Endothelial cell of umbilical vein (primary cell): Measurements from ENCODE around the gene TREH.

Experiments
- EZH2 ChIP-seq: IDR thresholded peaks from 2 replicates; pipeline ENCODE4 v1.6.1; 2012; ENCODE audit warnings: borderline replicate concordance, low read depth, mild to moderate bottlenecking, moderate library complexity, low read length, inconsistent platforms; ENCODE audit not compliant: severe bottlenecking
- MYC ChIP-seq: IDR thresholded peaks from one replicate; pipeline ENCODE4 v1.6.1; 2011; ENCODE audit warnings: mild to moderate bottlenecking, low read depth, low read length
- POLR2AphosphoS5 ChIP-seq: IDR thresholded peaks from 2 replicates; pipeline ENCODE4 v1.6.1; 2012; ENCODE audit warnings: low read depth, mild to moderate bottlenecking, control low read depth, low read length, moderate library complexity; ENCODE audit not compliant: insufficient read depth
- TF ChIP-seq, protein P1 (sequence below), 2 donors: IDR thresholded peaks; 1 replicate in 1 of 2; 2 replicates in 1 of 2; pipeline ENCODE4 v1.5.1; 2011; ENCODE audit warnings: low read length in 2 of 2, mild to moderate bottlenecking in 2 of 2, moderate library complexity in 2 of 2, control low read depth in 1 of 2, inconsistent platforms in 1 of 2, low read depth in 1 of 2; ENCODE audit not compliant: insufficient read depth in 1 of 2; ENCODE audit errors: extremely low read depth in 1 of 2

- no peak for TF ChIP-seq POLR2AphosphoS5
- TF ChIP-seq, protein P1, sequence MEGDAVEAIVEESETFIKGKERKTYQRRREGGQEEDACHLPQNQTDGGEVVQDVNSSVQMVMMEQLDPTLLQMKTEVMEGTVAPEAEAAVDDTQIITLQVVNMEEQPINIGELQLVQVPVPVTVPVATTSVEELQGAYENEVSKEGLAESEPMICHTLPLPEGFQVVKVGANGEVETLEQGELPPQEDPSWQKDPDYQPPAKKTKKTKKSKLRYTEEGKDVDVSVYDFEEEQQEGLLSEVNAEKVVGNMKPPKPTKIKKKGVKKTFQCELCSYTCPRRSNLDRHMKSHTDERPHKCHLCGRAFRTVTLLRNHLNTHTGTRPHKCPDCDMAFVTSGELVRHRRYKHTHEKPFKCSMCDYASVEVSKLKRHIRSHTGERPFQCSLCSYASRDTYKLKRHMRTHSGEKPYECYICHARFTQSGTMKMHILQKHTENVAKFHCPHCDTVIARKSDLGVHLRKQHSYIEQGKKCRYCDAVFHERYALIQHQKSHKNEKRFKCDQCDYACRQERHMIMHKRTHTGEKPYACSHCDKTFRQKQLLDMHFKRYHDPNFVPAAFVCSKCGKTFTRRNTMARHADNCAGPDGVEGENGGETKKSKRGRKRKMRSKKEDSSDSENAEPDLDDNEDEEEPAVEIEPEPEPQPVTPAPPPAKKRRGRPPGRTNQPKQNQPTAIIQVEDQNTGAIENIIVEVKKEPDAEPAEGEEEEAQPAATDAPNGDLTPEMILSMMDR (IDR thresholded peaks at IDR 0.05; ENCODE audit: extremely low read depth in 1 of 2, insufficient read depth in 1 of 2, low read depth in 1 of 2, low read length in 2 of 2) = no peak
- no peak for TF ChIP-seq MYC
- TF ChIP-seq EZH2 = no peak
These were observed 17.9 kb upstream of the TREH start for GRCh38 chr11:118697346-118697745.
